Naive thymus-derived CD4-positive, alpha-beta T cell (primary cell): ENCODE measurements around the gene CNTN4. TPM values are rescaled to one million over a fixed set of nuclear protein-coding genes. Genes with fewer than 3 reads are reported as not detected.

Source experiments
- ATAC-seq: fragments of 150-1000 bp; cut with Tn5 transposase; 2 replicates; pipeline ENCODE4 v1.10.0; 2021; ENCODE audit warnings: mild to moderate bottlenecking, moderate library complexity
- CTCF ChIA-PET: fragments of 350-600 bp; sonication (Branson Sonifier 250); formaldehyde crosslinking; loops from one replicate; lab custom pipeline; 2021; ENCODE audit warnings: antibody characterized with exemption; lab: Charles Lee
- POLR2A ChIA-PET: fragments of 350-600 bp; sonication (Branson Sonifier 250); formaldehyde crosslinking; loops from one replicate; lab custom pipeline; 2021; ENCODE audit warnings: antibody characterized with exemption, inconsistent platforms; lab: Charles Lee
- DNase-seq, 9 donors: peaks; one replicate each; pipeline versions ENCODE4 v3.0.0 to v3.0.0-alpha.2; 2020 to 2022; ENCODE audit warnings: mixed read lengths in 1 of 9
- H3K27ac ChIP-seq: one replicate; pipeline ENCODE4 v1.7.0; 2013; ENCODE audit warnings: mild to moderate bottlenecking, low read depth, low read length, moderate library complexity
- H3K27me3 ChIP-seq, 2 donors: one replicate each; pipeline ENCODE4 v1.7.0; 2013; ENCODE audit warnings: low read length in 2 of 2, mild to moderate bottlenecking in 2 of 2, moderate library complexity in 2 of 2; ENCODE audit not compliant: control insufficient read depth in 2 of 2, insufficient read depth in 2 of 2
- H3K36me3 ChIP-seq, 3 experiments: 1 replicate in 2 of 3; 2 replicates in 1 of 3; pipeline ENCODE4 v1.7.0; 2013; ENCODE audit warnings: low read length in 3 of 3, mild to moderate bottlenecking in 3 of 3, moderate library complexity in 1 of 3; ENCODE audit not compliant: insufficient read depth in 3 of 3, control insufficient read depth in 2 of 3
- H3K4me1 ChIP-seq, 2 donors: one replicate each; pipeline ENCODE4 v1.7.0; 2013; ENCODE audit warnings: low read length in 2 of 2, mild to moderate bottlenecking in 2 of 2, moderate library complexity in 1 of 2; ENCODE audit not compliant: control insufficient read depth in 2 of 2, insufficient read depth in 2 of 2
- H3K4me3 ChIP-seq: 2 replicates; pipeline ENCODE4 v1.7.0; 2013; ENCODE audit warnings: mild to moderate bottlenecking, low read length
- H3K9me3 ChIP-seq, 3 experiments: 1 replicate in 2 of 3; 2 replicates in 1 of 3; pipeline ENCODE4 v1.7.0; 2013; ENCODE audit warnings: low read length in 3 of 3; ENCODE audit not compliant: control insufficient read depth in 2 of 3
- H3K27ac Mint-ChIP-seq, 9 donors: one replicate each; pipeline ENCODE4 v1.8.0; 2020 to 2022; ENCODE audit warnings: mixed read lengths in 9 of 9, mild to moderate bottlenecking in 8 of 9, moderate library complexity in 5 of 9, inconsistent platforms in 2 of 9
- H3K27me3 Mint-ChIP-seq, 5 donors: one replicate each; pipeline ENCODE4 v1.8.0; 2021 to 2022; ENCODE audit warnings: mixed read lengths in 5 of 5, mild to moderate bottlenecking in 1 of 5
- H3K36me3 Mint-ChIP-seq, 5 donors: one replicate each; pipeline ENCODE4 v1.8.0; 2020 to 2022; ENCODE audit warnings: mixed read lengths in 5 of 5, mild to moderate bottlenecking in 3 of 5, inconsistent platforms in 1 of 5
- H3K4me1 Mint-ChIP-seq, 7 donors: one replicate each; pipeline ENCODE4 v1.8.0; 2020 to 2022; ENCODE audit warnings: mixed read lengths in 7 of 7, mild to moderate bottlenecking in 3 of 7, inconsistent platforms in 1 of 7
- H3K4me3 Mint-ChIP-seq, 10 donors: one replicate each; pipeline ENCODE4 v1.8.0; 2020 to 2022; ENCODE audit warnings: mild to moderate bottlenecking in 10 of 10, mixed read lengths in 10 of 10, moderate library complexity in 6 of 10, inconsistent platforms in 2 of 10
- H3K9me3 Mint-ChIP-seq, 11 donors: one replicate each; pipeline ENCODE4 v1.8.0; 2020 to 2022; ENCODE audit warnings: mixed read lengths in 11 of 11, mild to moderate bottlenecking in 4 of 11, inconsistent platforms in 1 of 11, moderate library complexity in 1 of 11
- intact Hi-C, 2 donors: fragments of 100-400 bp; cut with micrococcal nuclease; formaldehyde crosslinking; loops; one replicate each; pipeline ENCODE4 v1.15.1; 2023
- polyA plus RNA-seq, 2 donors: library from polyadenylated mRNA; unstranded; fragments of 300-500 nt; fragmentation: Illumina TruSeq; gene quantifications; one replicate each; pipeline ENCODE4 v1.2.3, GENCODE V29; 2021
- total RNA-seq, 6 experiments: library from RNA in 5 of 6; stranded (reverse) in 5 of 6; gene quantifications; 1 replicate in 5 of 6; 2 replicates in 1 of 6; pipeline ENCODE4 v1.2.3 and lab custom pipeline; 2021 to 2026

CNTN4 gene
- total and polyA plus RNA-seq, 7 experiments from 2014 or later, result not detected

GRCh38 chr3:2540115-2540514 is 441.4 kb downstream of the CNTN4 start:
- intact Hi-C loops, result no loop called here
- H3K27me3 ChIP-seq, result no peaks in the 10 kb centered on the region
- ChIA-PET POLR2A (no interaction called here), CTCF (no interaction called here)
- no peak overlapping the region for H3K27ac ChIP-seq
- Mint-ChIP-seq H3K4me1 (peaks cover 0 to 6% (median 0%) of the 10 kb centered on the region in 7 donors), H3K9me3 (peaks cover 0 to 6% (median 0%) of the 10 kb centered on the region in 11 donors), H3K27me3 (peaks cover 0 to 3% (median 0%) of the 10 kb centered on the region in 5 donors), H3K27ac (no peak overlapping the region), H3K36me3 (no peaks in the 10 kb centered on the region), H3K4me3 (no peak overlapping the region)
- H3K9me3 ChIP-seq, result no peaks in the 10 kb centered on the region
- DNase-seq (no peak), ATAC-seq (no peak)
- H3K4me1 ChIP-seq, result no peaks in the 10 kb centered on the region
- H3K36me3 ChIP-seq, result no peaks in the 10 kb centered on the region
- H3K4me3 ChIP-seq, result no peak overlapping the region

DNA sequence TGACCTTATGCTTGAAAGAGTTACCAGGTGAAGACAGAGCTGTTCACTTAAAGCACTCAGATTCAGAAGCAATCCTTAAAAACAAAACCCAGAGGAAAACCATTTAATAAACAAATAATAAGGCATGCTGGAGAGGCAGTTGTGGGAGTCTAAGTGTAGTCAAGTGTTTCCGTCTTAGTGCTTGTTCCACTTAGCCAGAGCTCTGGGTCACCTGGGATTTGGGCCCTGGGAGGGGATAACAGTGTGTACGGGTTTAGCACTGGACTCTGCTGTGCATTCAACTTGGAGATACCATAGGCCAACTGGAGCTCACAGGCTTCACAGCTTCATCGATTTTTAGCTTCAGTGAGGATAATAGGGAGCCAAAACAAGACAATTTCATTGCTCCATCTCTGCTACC is 444.6 kb downstream of the CNTN4 start:
- ATAC-seq (no peak), DNase-seq (no peak)
- Histone ChIP-seq H3K27ac (no peak overlapping the region), H3K27me3 (no peaks in the 10 kb centered on the region), H3K4me1 (no peaks in the 10 kb centered on the region), H3K4me3 (no peak overlapping the region), H3K9me3 (no peaks in the 10 kb centered on the region), H3K36me3 (no peaks in the 10 kb centered on the region)
- no peak overlapping the region for H3K4me3 Mint-ChIP-seq
- H3K4me1 Mint-ChIP-seq, result peaks cover 0 to 6% (median 0%) of the 10 kb centered on the region in 7 donors
- H3K27ac Mint-ChIP-seq, result no peak overlapping the region
- intact Hi-C loops, result no loop called here
- H3K27me3 Mint-ChIP-seq, result no peaks in the 10 kb centered on the region
- ChIA-PET CTCF (no interaction called here), POLR2A (no interaction called here)
- H3K9me3 Mint-ChIP-seq, result peaks cover 0 to 13% (median 2%) of the 10 kb centered on the region in 11 donors
- no peaks in the 10 kb centered on the region for H3K36me3 Mint-ChIP-seq

GRCh38 chr3:2544212-2544611 is 445.5 kb downstream of the CNTN4 start:
- H3K27ac ChIP-seq, result no peak overlapping the region
- H3K4me1 ChIP-seq, result no peaks in the 10 kb centered on the region
- peaks cover 0 to 6% (median 0%) of the 10 kb centered on the region in 7 donors for H3K4me1 Mint-ChIP-seq
- H3K36me3 ChIP-seq, result no peaks in the 10 kb centered on the region
- peaks cover 0 to 18% (median 4%) of the 10 kb centered on the region in 11 donors for H3K9me3 Mint-ChIP-seq
- no peak overlapping the region for H3K4me3 Mint-ChIP-seq
- no peak for ATAC-seq
- DNase-seq, result no peak
- ChIA-PET CTCF (no interaction called here), POLR2A (no interaction called here)
- H3K9me3 ChIP-seq, result no peaks in the 10 kb centered on the region
- H3K27me3 Mint-ChIP-seq, result no peaks in the 10 kb centered on the region
- intact Hi-C loops, result no loop called here
- no peaks in the 10 kb centered on the region for H3K27me3 ChIP-seq
- no peak overlapping the region for H3K4me3 ChIP-seq
- H3K27ac Mint-ChIP-seq, result no peak overlapping the region
- H3K36me3 Mint-ChIP-seq, result no peaks in the 10 kb centered on the region

DNA sequence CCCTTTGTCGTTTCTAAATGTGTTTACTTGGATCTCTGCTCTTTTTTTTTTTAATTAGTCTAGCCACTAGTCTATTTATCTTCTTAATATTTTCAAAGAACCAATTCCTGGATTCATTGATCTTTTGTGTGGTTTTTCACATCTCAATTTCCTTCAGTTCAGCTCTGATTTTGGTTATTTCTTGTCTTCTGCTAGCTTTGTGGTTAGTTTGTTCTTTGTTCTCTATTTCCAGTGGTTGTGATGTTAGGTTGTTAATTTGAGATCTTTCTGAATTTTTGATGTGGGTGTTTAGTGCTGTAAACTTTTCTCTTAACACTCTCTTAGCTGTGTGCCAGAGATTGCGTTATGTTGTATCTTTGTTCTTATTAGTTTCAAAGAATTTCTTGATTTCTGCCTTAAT is 446.1 kb downstream of the CNTN4 start:
- no peaks in the 10 kb centered on the region for H3K27me3 ChIP-seq
- no peaks in the 10 kb centered on the region for H3K36me3 Mint-ChIP-seq
- CTCF ChIA-PET, result no interaction called here

DNA sequence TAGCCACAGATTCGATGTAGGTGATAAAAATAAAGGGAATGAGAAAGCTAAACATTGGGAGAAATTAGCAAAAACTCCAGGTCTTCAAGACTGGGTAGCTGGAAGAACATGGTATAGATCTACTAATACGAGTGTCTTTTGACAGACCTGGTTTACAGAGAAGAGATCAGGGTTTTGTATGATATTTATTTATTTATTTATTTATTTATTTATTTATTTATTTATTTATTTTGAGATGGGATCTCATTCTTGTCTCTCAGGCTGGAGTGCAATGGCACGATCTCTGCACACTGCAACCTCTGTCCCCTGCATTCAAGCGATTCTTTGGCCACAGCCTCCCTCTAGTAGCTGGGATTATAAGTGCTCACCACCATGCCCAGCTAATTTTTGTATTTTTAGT is 448.4 kb downstream of the CNTN4 start:
- CTCF ChIA-PET, result no interaction called here
- ATAC-seq (no peak), DNase-seq (no peak)
- H3K27me3 ChIP-seq, result no peaks in the 10 kb centered on the region
- Mint-ChIP-seq H3K4me3 (no peak overlapping the region), H3K4me1 (peaks cover 0 to 6% (median 0%) of the 10 kb centered on the region in 7 donors), H3K27ac (no peak overlapping the region), H3K27me3 (no peaks in the 10 kb centered on the region), H3K9me3 (peaks cover 3 to 18% (median 7%) of the 10 kb centered on the region in 11 donors), H3K36me3 (no peaks in the 10 kb centered on the region)
- H3K4me1 ChIP-seq, result no peaks in the 10 kb centered on the region
- H3K4me3 ChIP-seq, result no peak overlapping the region
- no peak overlapping the region for H3K27ac ChIP-seq
- POLR2A ChIA-PET, result no interaction called here
- no peaks in the 10 kb centered on the region for H3K9me3 ChIP-seq
- intact Hi-C loops, result no loop called here
- no peaks in the 10 kb centered on the region for H3K36me3 ChIP-seq

More for the DNA sequence above, 446.1 kb downstream of the CNTN4 start:
- Histone ChIP-seq H3K4me1 (no peaks in the 10 kb centered on the region), H3K9me3 (no peaks in the 10 kb centered on the region), H3K36me3 (no peaks in the 10 kb centered on the region), H3K4me3 (no peak overlapping the region), H3K27ac (no peak overlapping the region)
- Mint-ChIP-seq H3K27ac (no peak overlapping the region), H3K27me3 (no peaks in the 10 kb centered on the region), H3K4me3 (no peak overlapping the region), H3K4me1 (peaks cover 0 to 6% (median 0%) of the 10 kb centered on the region in 7 donors), H3K9me3 (peaks cover under 1 to 18% (median 4%) of the 10 kb centered on the region in 11 donors)
- POLR2A ChIA-PET, result no interaction called here
- ATAC-seq (no peak), DNase-seq (no peak)
- intact Hi-C loops, result no loop called here

DNA sequence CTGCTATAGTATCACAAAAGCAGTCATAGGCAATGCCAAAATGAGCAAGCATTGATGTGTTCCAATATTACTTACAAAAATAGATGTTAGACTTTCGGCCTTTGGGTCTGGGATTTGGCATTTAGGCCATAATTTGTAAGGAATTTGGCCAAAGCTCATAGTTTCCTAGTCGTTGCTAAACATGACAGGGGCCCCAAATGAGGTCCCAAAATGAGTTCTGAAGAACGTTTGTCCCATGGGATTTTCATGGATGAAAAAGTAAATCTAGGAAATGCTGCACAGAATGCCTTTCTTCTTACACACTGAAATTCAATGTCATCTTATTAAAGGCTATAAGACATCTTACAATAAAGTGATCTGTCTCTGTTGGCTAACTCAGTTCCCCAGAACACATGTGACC is 456.0 kb downstream of the CNTN4 start:
- H3K27me3 ChIP-seq, result no peaks in the 10 kb centered on the region
- ChIA-PET POLR2A (no interaction called here), CTCF (no interaction called here)
- H3K4me3 Mint-ChIP-seq, result no peak overlapping the region
- H3K4me3 ChIP-seq, result no peak overlapping the region
- H3K36me3 ChIP-seq, result no peaks in the 10 kb centered on the region
- no peaks in the 10 kb centered on the region for H3K36me3 Mint-ChIP-seq
- H3K27ac ChIP-seq, result no peak overlapping the region
- no peaks in the 10 kb centered on the region for H3K4me1 Mint-ChIP-seq
- no peak overlapping the region for H3K27ac Mint-ChIP-seq
- intact Hi-C loops, result no loop called here
- H3K9me3 Mint-ChIP-seq, result peaks cover 0 to 7% (median 2%) of the 10 kb centered on the region in 11 donors
- no peaks in the 10 kb centered on the region for H3K4me1 ChIP-seq
- DNase-seq (no peak), ATAC-seq (no peak)
- no peaks in the 10 kb centered on the region for H3K9me3 ChIP-seq
- no peaks in the 10 kb centered on the region for H3K27me3 Mint-ChIP-seq

DNA sequence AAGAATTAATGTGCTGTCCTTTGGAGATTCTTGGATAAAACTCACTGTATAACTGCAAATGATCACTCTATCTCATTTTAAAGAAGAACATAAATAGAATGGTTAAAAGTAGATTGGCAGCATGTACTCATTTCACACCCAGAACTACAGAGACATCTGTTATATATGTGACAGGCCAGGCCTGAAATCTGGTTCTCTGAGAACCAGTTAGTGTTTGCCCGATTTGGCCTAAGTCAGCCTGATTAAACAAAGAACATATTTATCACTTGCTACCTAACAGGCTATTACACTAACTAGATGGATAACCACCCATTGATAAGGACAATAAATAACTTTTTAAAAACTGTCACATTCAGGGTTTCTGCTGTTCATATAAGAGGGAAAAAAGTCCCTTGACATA is 460.1 kb downstream of the CNTN4 start:
- intact Hi-C loops, result no loop called here
- Histone ChIP-seq H3K9me3 (no peaks in the 10 kb centered on the region), H3K27me3 (no peaks in the 10 kb centered on the region), H3K4me3 (no peak overlapping the region), H3K4me1 (no peaks in the 10 kb centered on the region), H3K27ac (no peak overlapping the region), H3K36me3 (no peaks in the 10 kb centered on the region)
- ChIA-PET CTCF (no interaction called here), POLR2A (no interaction called here)
- H3K9me3 Mint-ChIP-seq, result no peaks in the 10 kb centered on the region
- peaks cover 0 to 10% (median 4%) of the 10 kb centered on the region in 5 donors for H3K27me3 Mint-ChIP-seq
- DNase-seq (no peak), ATAC-seq (no peak)
- peaks cover 0 to 1% (median 0%) of the 10 kb centered on the region in 7 donors for H3K4me1 Mint-ChIP-seq
- no peaks in the 10 kb centered on the region for H3K36me3 Mint-ChIP-seq
- H3K27ac Mint-ChIP-seq, result no peak overlapping the region
- H3K4me3 Mint-ChIP-seq, result no peak overlapping the region
